Tibial nerve (tissue), 4 donors: Measurements from ENCODE around the gene LYPD6B. TPM values are rescaled to one million over a fixed set of nuclear protein-coding genes. Genes with fewer than 3 reads are reported as not detected.

ENCODE experiments used
- DNase-seq, 2 donors: peaks; one replicate each; pipeline ENCODE4 v3.0.0-alpha.2; 2019; ENCODE audit warnings: low spot score in 2 of 2
- H3K27ac ChIP-seq, 4 donors: fragments of 200-600 bp; sonication (generic) in 3 of 4; one replicate each; pipeline ENCODE4 v1.5.1; 2017 to 2019; ENCODE audit warnings: mild to moderate bottlenecking in 1 of 4
- H3K27me3 ChIP-seq, 2 donors: fragments of 200-600 bp; sonication (generic) in 1 of 2; one replicate each; pipeline versions ENCODE4 v1.5.1 to v1.6.0; 2017 to 2019
- H3K36me3 ChIP-seq, 3 donors: fragments of 200-600 bp; sonication (generic); one replicate each; pipeline ENCODE4 v1.5.1; 2018 to 2019
- H3K4me1 ChIP-seq, 4 donors: fragments of 200-600 bp; sonication (generic) in 3 of 4; one replicate each; pipeline ENCODE4 v1.5.1; 2017 to 2019
- H3K4me3 ChIP-seq, 4 donors: fragments of 200-600 bp; sonication (generic) in 3 of 4; one replicate each; pipeline ENCODE4 v1.5.1; 2017 to 2019; ENCODE audit warnings: mild to moderate bottlenecking in 1 of 4, moderate library complexity in 1 of 4
- H3K9me3 ChIP-seq, 4 donors: fragments of 200-600 bp; sonication (generic) in 3 of 4; one replicate each; pipeline ENCODE4 v1.5.1; 2017 to 2019
- CTCF ChIP-seq, 5 experiments: fragments of 200-600 bp in 3 of 5; fragments of 450-650 bp in 2 of 5; sonication (generic) in 3 of 5; IDR thresholded peaks; one replicate each; pipeline ENCODE4 v1.5.1; 2016 to 2019; ENCODE audit warnings: antibody characterized with exemption in 5 of 5, mild to moderate bottlenecking in 3 of 5, moderate library complexity in 2 of 5
- EP300 ChIP-seq, 2 donors: sonication (generic); formaldehyde crosslinking; IDR thresholded peaks; one replicate each; pipeline ENCODE4 v1.6.1; 2017; ENCODE audit warnings: antibody characterized with exemption in 2 of 2, mild to moderate bottlenecking in 1 of 2
- POLR2A ChIP-seq, 2 donors: fragments of 450-650 bp; IDR thresholded peaks; one replicate each; pipeline ENCODE4 v1.6.1; 2017; ENCODE audit warnings: antibody characterized with exemption in 2 of 2, mild to moderate bottlenecking in 2 of 2, moderate library complexity in 2 of 2
- WGBS, 2 donors: methylation state at CpG; one replicate each; pipeline ENCODE4 v1.1.5; 2018; 5-methylcytosine and 5-hydroxymethylcytosine counted together
- total RNA-seq, 4 donors: library from RNA; depleted of rRNA; stranded (reverse); fragments of >200 nt; gene quantifications; one replicate each; pipeline ENCODE4 v1.1.0, GENCODE V29; 2016

The LYPD6B gene
- total RNA-seq, 4 donors from 2014 or later = not detected

- H3K4me3 ChIP-seq = no peak overlapping the region
- 72 to 74% methylated on average over 5 of the region's 5 CpGs for WGBS, 2 donors
- TF ChIP-seq CTCF (IDR thresholded peaks at IDR 0.05) (no peak), EP300 (IDR thresholded peaks at IDR 0.05) (no peak), POLR2A (IDR thresholded peaks at IDR 0.05) (no peak)
These were observed 102.5 kb downstream of the LYPD6B start for GRCh38 chr2:149141046-149141445.

DNA sequence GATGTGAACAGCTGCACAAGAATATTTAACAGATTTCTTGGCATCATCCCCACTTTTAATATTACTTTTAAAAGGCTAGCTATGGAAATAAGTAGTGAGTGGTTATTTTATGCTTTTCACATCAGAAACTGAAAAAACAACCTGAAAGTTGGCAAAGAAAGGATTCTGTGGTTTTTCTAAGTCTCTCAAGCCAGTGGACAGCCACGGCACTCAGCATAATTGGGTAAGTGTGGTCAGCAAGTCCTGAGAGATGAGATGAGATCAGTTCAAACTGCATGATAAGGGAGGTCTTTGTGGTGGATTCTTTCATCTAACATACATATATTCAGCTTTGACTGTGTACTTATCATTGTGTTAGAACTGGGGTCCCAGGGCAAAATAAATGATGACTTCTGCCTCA, 105.2 kb downstream of the LYPD6B start:
- 17 to 30% methylated on average over 1 of the region's 1 CpG for WGBS, 2 donors
- Histone ChIP-seq H3K27ac (no peak overlapping the region), H3K27me3 (no peaks in the 10 kb centered on the region), H3K4me3 (no peak overlapping the region), H3K36me3 (no peaks in the 10 kb centered on the region), H3K4me1 (no peaks in the 10 kb centered on the region), H3K9me3 (no peaks in the 10 kb centered on the region)
- DNase-seq = no peak
- TF ChIP-seq POLR2A (IDR thresholded peaks at IDR 0.05) (no peak), CTCF (IDR thresholded peaks at IDR 0.05) (no peak)

More at GRCh38 chr2:149141046-149141445, 102.5 kb downstream of the LYPD6B start:
- Histone ChIP-seq H3K9me3 (no peaks in the 10 kb centered on the region), H3K27ac (no peak overlapping the region), H3K4me1 (no peaks in the 10 kb centered on the region), H3K27me3 (no peaks in the 10 kb centered on the region), H3K36me3 (no peaks in the 10 kb centered on the region)
- no peak for DNase-seq

GRCh38 chr2:149145314-149146295, 107.1 kb downstream of the LYPD6B start:
- WGBS, 2 donors = 71 to 73% methylated on average over 10 of the region's 10 CpGs
- no peak for DNase-seq
- no peaks in the 10 kb centered on the region for H3K27me3 ChIP-seq
- no peaks in the 10 kb centered on the region for H3K36me3 ChIP-seq
- H3K4me3 ChIP-seq = no peak overlapping the region
- TF ChIP-seq CTCF (IDR thresholded peaks at IDR 0.05) (no peak), EP300 (IDR thresholded peaks at IDR 0.05) (no peak), POLR2A (IDR thresholded peaks at IDR 0.05) (no peak)
- H3K27ac ChIP-seq = no peak overlapping the region
- no peaks in the 10 kb centered on the region for H3K9me3 ChIP-seq
- H3K4me1 ChIP-seq = no peaks in the 10 kb centered on the region

DNA sequence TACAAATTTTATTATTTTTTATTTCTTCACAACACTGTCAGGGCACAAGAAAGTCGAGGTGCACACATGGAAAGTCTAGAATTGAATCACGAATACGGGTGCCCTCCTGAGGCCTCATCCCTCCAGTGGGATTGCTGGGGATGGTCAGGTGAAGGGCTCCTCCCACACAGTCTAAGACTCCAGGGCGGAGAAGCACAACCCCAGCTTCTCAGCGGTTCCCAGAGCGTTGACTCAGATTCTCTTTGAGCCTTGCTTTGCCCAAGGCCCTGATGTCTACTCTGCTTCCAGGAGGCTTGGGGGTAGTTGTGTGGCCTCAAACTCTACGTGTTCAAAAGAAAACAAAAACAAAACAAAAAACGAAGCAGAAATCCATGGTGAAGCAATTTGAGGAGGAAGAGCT, 108.4 kb downstream of the LYPD6B start:
- Histone ChIP-seq H3K27ac (no peak overlapping the region), H3K4me3 (no peak overlapping the region), H3K4me1 (no peaks in the 10 kb centered on the region), H3K9me3 (no peaks in the 10 kb centered on the region), H3K27me3 (no peaks in the 10 kb centered on the region), H3K36me3 (no peaks in the 10 kb centered on the region)
- WGBS, 2 donors = 71 to 84% methylated on average over 8 of the region's 8 CpGs
- no peak for DNase-seq
- no peak for TF ChIP-seq EP300 (IDR thresholded peaks at IDR 0.05)
- no peak for TF ChIP-seq POLR2A (IDR thresholded peaks at IDR 0.05)
- no peak for TF ChIP-seq CTCF (IDR thresholded peaks at IDR 0.05)
